ENCODE data around the gene ANKMY2.

- no peak for TF ChIP-seq CTCF (conservative IDR thresholded peaks at IDR 0.05)
- TF ChIP-seq ZFX (IDR thresholded peaks at IDR 0.05): no peak
These were observed 60.0 kb downstream of the ANKMY2 start for GRCh38 chr7:16585540-16585939.

Data from C4-2B (cell line).